ENCODE data around the gene ELL2. TPM values are rescaled to one million over a fixed set of nuclear protein-coding genes. Genes with fewer than 3 reads are reported as not detected.

ELL2 gene
- total and polyA plus RNA-seq, 2 of the 13 experiments (the other 11 are each of a cell fraction or from before 2014, with no cell fraction given) = 78.9 to 97.1 TPM

DNA sequence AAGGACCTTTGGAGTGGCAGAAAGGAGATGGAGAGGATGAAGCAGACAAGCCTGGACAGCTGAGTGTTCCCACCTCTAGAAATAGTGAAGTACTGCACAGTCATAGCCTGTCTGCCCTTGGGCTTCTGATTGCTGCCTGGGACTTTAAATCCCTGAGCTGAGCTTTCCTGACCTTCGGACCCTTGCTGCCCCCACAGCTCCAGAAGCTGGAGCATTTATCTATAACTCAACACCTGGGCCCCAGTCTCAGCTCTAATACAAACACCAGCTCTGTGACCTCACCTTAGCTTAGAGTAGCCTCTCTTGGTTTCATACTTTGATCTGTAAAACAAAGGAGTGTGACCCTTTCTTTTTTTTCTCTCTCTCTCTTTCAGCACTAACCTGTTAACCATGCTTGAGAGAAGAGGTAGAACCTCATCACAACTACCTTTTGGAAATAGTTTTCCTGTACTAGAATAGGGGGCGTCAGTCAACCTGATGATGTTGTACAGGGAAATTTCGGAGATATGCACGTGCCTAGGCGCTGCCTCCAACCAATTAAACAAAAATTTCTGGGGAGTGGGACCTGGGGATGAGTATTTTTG is 25.4 kb upstream of the ELL2 start (continued):
- TF ChIP-seq, protein P1, sequence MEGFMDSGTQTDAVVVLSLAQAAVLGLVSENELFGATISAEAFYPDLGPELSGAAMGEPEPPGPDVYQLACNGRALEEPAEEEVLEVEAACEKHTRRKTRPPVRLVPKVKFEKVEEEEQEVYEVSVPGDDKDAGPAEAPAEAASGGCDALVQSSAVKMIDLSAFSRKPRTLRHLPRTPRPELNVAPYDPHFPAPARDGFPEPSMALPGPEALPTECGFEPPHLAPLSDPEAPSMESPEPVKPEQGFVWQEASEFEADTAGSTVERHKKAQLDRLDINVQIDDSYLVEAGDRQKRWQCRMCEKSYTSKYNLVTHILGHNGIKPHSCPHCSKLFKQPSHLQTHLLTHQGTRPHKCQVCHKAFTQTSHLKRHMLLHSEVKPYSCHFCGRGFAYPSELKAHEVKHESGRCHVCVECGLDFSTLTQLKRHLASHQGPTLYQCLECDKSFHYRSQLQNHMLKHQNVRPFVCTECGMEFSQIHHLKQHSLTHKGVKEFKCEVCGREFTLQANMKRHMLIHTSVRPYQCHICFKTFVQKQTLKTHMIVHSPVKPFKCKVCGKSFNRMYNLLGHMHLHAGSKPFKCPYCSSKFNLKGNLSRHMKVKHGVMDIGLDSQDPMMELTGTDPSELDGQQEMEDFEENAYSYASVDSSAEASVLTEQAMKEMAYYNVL (CRISPR knock-in tag; IDR thresholded peaks at IDR 0.05; ENCODE audit: borderline replicate concordance) = peak; percentile 100
- no peak for TF ChIP-seq NPAS2 (CRISPR knock-in tag; IDR thresholded peaks at IDR 0.05; ENCODE audit: borderline replicate concordance)
- TF ChIP-seq ZNF124 (CRISPR knock-in tag; IDR thresholded peaks at IDR 0.05) = peak; percentile 62; the same call in 1 of the 2 replicates
- TF ChIP-seq ZNF230 (CRISPR knock-in tag; IDR thresholded peaks at IDR 0.05) = no peak
- TF ChIP-seq ZNF557 (CRISPR knock-in tag; IDR thresholded peaks at IDR 0.05) = peak; percentile 81; the same call in 1 of the 2 replicates
- TF ChIP-seq NFKB2 (CRISPR knock-in tag; IDR thresholded peaks at IDR 0.05; ENCODE audit: borderline replicate concordance) = no peak
- TF ChIP-seq ZBTB1 (CRISPR knock-in tag; IDR thresholded peaks at IDR 0.05; ENCODE audit: borderline replicate concordance) = no peak
- peak; percentile 93 for TF ChIP-seq ZMYM2 (CRISPR knock-in tag; IDR thresholded peaks at IDR 0.05)
- TF ChIP-seq, protein P2, sequence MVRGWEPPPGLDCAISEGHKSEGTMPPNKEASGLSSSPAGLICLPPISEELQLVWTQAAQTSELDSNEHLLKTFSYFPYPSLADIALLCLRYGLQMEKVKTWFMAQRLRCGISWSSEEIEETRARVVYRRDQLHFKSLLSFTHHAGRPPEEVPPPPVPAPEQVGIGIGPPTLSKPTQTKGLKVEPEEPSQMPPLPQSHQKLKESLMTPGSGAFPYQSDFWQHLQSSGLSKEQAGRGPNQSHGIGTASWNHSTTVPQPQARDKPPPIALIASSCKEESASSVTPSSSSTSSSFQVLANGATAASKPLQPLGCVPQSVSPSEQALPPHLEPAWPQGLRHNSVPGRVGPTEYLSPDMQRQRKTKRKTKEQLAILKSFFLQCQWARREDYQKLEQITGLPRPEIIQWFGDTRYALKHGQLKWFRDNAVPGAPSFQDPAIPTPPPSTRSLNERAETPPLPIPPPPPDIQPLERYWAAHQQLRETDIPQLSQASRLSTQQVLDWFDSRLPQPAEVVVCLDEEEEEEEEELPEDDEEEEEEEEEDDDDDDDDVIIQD (CRISPR knock-in tag; IDR thresholded peaks at IDR 0.05; ENCODE audit: low read depth) = peak; percentile 97; the same call in 1 of the 2 replicates
- TF ChIP-seq, protein P3, sequence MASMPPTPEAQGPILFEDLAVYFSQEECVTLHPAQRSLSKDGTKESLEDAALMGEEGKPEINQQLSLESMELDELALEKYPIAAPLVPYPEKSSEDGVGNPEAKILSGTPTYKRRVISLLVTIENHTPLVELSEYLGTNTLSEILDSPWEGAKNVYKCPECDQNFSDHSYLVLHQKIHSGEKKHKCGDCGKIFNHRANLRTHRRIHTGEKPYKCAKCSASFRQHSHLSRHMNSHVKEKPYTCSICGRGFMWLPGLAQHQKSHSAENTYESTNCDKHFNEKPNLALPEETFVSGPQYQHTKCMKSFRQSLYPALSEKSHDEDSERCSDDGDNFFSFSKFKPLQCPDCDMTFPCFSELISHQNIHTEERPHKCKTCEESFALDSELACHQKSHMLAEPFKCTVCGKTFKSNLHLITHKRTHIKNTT (CRISPR knock-in tag; IDR thresholded peaks at IDR 0.05) = no peak
- no peak for TF ChIP-seq ZFP36 (IDR thresholded peaks at IDR 0.05; ENCODE audit: borderline replicate concordance, low read depth, low read length, partially characterized antibody)
- TF ChIP-seq, protein P4, sequence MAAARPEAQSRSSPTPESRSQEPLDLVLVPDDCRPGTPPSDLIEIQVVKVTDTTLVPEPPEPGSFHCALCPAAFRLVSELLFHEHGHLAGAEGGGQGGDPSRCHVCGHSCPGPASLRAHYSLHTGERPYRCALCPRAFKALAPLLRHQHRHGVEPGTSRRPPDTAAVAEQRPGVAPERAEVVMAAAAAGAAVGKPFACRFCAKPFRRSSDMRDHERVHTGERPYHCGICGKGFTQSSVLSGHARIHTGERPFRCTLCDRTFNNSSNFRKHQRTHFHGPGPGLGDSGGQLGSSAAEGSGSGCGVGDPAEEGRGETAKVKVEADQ (CRISPR knock-in tag; IDR thresholded peaks at IDR 0.05; ENCODE audit: borderline replicate concordance) = 0 out of 2 replicates have a peak, but pooled peaks have one; percentile 70
- 0 out of 2 replicates have a peak, but pooled peaks have one; percentile 21 for TF ChIP-seq ZNF629 (CRISPR knock-in tag; conservative IDR thresholded peaks at IDR 0.05)
- TF ChIP-seq CREM (IDR thresholded peaks at IDR 0.05) = peak; percentile 95
- no peak for TF ChIP-seq CREM (CRISPR knock-in tag; IDR thresholded peaks at IDR 0.05)
- 0 out of 2 replicates have a peak, but pooled peaks have one; percentile 31 for TF ChIP-seq ZSCAN29 (CRISPR knock-in tag; conservative IDR thresholded peaks at IDR 0.05)
- no peak for TF ChIP-seq ZNF720 (CRISPR knock-in tag; IDR thresholded peaks at IDR 0.05)
- no peak for TF ChIP-seq CHD2 (IDR thresholded peaks at IDR 0.05; ENCODE audit: low read depth, low read length)
- peak; percentile 86 for TF ChIP-seq FOSL2 (CRISPR knock-in tag; IDR thresholded peaks at IDR 0.05)
- peak; percentile 82 for TF ChIP-seq ONECUT2 (CRISPR knock-in tag; IDR thresholded peaks at IDR 0.05)
- TF ChIP-seq MBD4 (IDR thresholded peaks at IDR 0.05; ENCODE audit: borderline replicate concordance, low read length) = peak; percentile 96
- TF ChIP-seq, protein P5, sequence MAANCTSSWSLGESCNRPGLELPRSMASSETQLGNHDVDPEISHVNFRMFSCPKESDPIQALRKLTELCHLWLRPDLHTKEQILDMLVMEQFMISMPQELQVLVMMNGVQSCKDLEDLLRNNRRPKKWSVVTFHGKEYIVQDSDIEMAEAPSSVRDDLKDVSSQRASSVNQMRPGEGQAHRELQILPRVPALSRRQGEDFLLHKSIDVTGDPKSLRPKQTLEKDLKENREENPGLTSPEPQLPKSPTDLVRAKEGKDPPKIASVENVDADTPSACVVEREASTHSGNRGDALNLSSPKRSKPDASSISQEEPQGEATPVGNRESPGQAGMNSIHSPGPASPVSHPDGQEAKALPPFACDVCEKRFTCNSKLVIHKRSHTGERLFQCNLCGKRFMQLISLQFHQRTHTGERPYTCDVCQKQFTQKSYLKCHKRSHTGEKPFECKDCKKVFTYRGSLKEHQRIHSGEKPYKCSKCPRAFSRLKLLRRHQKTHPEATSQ (CRISPR knock-in tag; IDR thresholded peaks at IDR 0.05; ENCODE audit: borderline replicate concordance) = peak; percentile 94; the same call in 1 of the 2 replicates
- peak; percentile 97 for TF ChIP-seq ASH2L (IDR thresholded peaks at IDR 0.05; ENCODE audit: insufficient read length, low read depth, low read length)
- no peak for TF ChIP-seq TRIM24 (CRISPR knock-in tag; IDR thresholded peaks at IDR 0.05)
- TF ChIP-seq KAT8 (CRISPR knock-in tag; IDR thresholded peaks at IDR 0.05) = peak; percentile 66

Data from HepG2 (cell line).